RWPE1 (cell line): ENCODE measurements around the gene BAIAP2.
A peak's percentile ranks its signal among the peaks of the same experiment; 100 is the strongest.

ENCODE experiments used
- CTCF ChIA-PET: fragments of 350-600 bp; sonication (Branson Sonifier 250); formaldehyde crosslinking; extraction: SDS; loops from one replicate; lab custom pipeline; 2021; lab: Yijun Ruan, JAX
- POLR2A ChIA-PET: fragments of 400-600 bp; formaldehyde crosslinking; extraction: SDS; loops from one replicate; lab custom pipeline; 2020; ENCODE audit warnings: antibody characterized with exemption; ENCODE audit not compliant: low non-redundant PET; lab: Yijun Ruan, JAX
- DNase-seq: peaks from one replicate; pipeline ENCODE4 v3.0.0; 2012; ENCODE audit warnings: low spot score
- H3K27ac ChIP-seq: fragments of 450-650 bp; 2 replicates; pipeline ENCODE4 v1.5.1; 2017
- TF ChIP-seq, protein P1 (sequence below): fragments of 450-650 bp; conservative IDR thresholded peaks from 2 replicates; pipeline ENCODE4 v1.5.1; 2017; ENCODE audit warnings: low read depth, mild to moderate bottlenecking

BAIAP2 gene

DNA sequence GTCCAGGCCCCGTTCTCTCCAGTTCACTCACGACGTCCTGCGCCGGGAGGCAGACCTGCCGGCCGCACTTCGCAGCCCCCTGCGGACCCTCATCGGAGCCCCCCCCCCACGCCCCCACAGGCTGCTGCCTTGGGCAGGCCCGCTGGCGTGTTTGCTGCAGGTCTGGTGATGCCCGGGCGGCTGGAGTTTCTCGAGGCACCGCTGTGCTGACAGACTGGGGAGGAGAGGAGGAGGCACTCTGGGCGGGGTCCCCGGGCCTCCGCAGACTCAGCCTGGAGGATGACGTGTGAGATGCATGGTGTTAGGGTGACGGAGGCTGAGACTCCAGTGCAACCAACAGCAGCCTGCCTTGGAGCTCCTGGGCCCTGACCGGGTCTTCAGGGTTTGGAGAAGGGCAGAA is 24.1 kb downstream of the BAIAP2 start:
- CTCF ChIA-PET: interaction anchor here (0.6 kb wide), 1 partner anchor 9 kb away, joined by 3 read pairs; no protein-coding TSS in a partner anchor
- TF ChIP-seq, protein P1, sequence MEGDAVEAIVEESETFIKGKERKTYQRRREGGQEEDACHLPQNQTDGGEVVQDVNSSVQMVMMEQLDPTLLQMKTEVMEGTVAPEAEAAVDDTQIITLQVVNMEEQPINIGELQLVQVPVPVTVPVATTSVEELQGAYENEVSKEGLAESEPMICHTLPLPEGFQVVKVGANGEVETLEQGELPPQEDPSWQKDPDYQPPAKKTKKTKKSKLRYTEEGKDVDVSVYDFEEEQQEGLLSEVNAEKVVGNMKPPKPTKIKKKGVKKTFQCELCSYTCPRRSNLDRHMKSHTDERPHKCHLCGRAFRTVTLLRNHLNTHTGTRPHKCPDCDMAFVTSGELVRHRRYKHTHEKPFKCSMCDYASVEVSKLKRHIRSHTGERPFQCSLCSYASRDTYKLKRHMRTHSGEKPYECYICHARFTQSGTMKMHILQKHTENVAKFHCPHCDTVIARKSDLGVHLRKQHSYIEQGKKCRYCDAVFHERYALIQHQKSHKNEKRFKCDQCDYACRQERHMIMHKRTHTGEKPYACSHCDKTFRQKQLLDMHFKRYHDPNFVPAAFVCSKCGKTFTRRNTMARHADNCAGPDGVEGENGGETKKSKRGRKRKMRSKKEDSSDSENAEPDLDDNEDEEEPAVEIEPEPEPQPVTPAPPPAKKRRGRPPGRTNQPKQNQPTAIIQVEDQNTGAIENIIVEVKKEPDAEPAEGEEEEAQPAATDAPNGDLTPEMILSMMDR: no peak
- peak overlapping the region; percentile 99 for H3K27ac ChIP-seq
- no peak for DNase-seq
- POLR2A ChIA-PET: no interaction called here

GRCh38 chr17:81060416-81060815 is 25.5 kb downstream of the BAIAP2 start:
- H3K27ac ChIP-seq: peak overlapping the region; percentile 99
- TF ChIP-seq, protein P1: no peak
- POLR2A ChIA-PET: no interaction called here
- no peak for DNase-seq
- CTCF ChIA-PET: no interaction called here

- ChIA-PET CTCF (no interaction called here), POLR2A (no interaction called here)
- TF ChIP-seq, protein P1: no peak
- H3K27ac ChIP-seq: peak overlapping the region; percentile 99
- no peak for DNase-seq
Measured at GRCh38 chr17:81061027-81061735, 26.2 kb downstream of the BAIAP2 start.

DNA sequence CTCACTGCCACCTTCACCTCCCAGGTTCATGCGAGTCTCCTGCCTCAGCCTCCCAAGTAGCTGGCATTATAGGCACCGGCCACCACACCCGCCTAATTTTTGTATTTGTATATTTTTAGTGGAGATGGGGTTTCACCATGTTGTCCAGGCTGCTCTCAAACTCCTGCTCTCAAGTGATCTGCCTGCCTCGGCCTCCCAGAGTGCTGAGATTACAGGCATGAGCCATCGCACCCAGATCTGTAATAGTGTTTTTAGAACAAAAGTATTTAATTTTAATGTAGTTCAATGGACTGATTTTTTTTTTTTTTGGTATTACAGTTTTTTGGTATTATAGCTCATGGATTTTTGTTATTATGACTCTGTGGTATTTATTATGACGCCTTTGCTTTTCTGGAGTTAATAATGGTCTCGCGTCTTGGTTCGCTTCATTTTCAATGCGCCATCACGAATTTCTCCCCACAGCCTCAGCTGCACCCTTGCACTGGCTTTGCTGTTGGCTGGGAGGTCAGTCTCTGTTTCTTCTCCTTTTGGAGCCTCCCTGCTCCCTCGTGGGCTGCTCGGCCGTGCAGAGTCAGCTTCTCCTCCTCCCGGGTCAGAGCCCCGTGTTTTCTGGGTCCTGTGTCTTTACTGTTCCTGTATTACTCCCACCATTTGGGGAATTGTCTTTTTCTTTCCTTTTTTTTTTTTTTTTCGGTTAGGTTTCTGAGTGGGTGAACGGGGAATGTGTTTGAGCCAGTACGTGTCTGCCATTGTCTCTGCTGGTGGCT is 27.2 kb downstream of the BAIAP2 start:
- TF ChIP-seq, protein P1: no peak
- H3K27ac ChIP-seq: peak overlapping the region; percentile 99
- ChIA-PET CTCF (interaction anchor here (0.7 kb wide), 1 partner anchor 1923 kb away, joined by 3 read pairs; no protein-coding TSS in a partner anchor), POLR2A (no interaction called here)
- no peak for DNase-seq

GRCh38 chr17:81063106-81064093 is 28.4 kb downstream of the BAIAP2 start:
- ChIA-PET POLR2A (interaction anchor here (1.0 kb wide), 1 partner anchor 26 kb away, joined by 5 read pairs; no protein-coding TSS in a partner anchor), CTCF (interaction anchor here (0.6 to 1.2 kb wide), 2 partner anchors 34 to 38 kb away, joined by 3 to 4 read pairs; no protein-coding TSS in a partner anchor)
- no peak for DNase-seq
- TF ChIP-seq, protein P1: no peak
- peak overlapping the region; percentile 99 for H3K27ac ChIP-seq
